Astrocyte of the cerebellum (primary cell): ENCODE results near the gene RAD51B.

Experiments
- DNase-seq: peaks from one replicate; pipeline ENCODE4 v3.0.0-alpha.2; 2011; ENCODE audit warnings: low read depth
- H3K4me3 ChIP-seq: 2 replicates; pipeline ENCODE4 v1.5.1; 2011; ENCODE audit warnings: mild to moderate bottlenecking, low read depth, low read length, moderate library complexity
- CTCF ChIP-seq: IDR thresholded peaks from 2 replicates; pipeline ENCODE4 v1.5.1; 2012; ENCODE audit warnings: low read length, low read depth, moderate library complexity, mild to moderate bottlenecking; ENCODE audit errors: missing control alignments
- in situ Hi-C: cut with HindIII; loops from 2 replicates; pipeline ENCODE4 v1.10.0; 2017; ENCODE audit warnings: low sequenced_read_pairs

RAD51B gene

DNA sequence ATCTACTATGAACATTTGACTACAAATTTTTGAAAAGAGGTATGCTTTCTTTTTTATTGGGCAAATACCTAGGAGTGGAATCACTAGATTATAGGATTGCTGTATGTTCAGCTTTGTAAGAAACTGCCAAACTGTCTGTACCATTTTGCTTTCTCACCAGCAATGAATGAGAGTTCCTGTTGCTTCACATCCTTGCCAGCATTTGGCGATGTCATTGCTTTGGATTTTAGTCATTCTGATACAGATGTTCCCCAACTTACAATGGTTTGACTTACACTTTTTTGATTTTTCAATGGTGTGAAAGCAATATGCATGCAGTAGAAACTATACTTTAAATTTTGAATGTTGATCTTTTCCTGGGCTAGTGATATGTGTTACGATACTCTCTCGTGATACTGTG is 328.7 kb downstream of the RAD51B start:
- DNase-seq: no peak
- in situ Hi-C loops: no loop called here
- H3K4me3 ChIP-seq: no peak overlapping the region

GRCh38 chr14:68148763-68149162 is 329.2 kb downstream of the RAD51B start:
- DNase-seq: no peak
- no peak overlapping the region for H3K4me3 ChIP-seq
- no peak for TF ChIP-seq CTCF
- in situ Hi-C loops: no loop called here

More for the DNA sequence above, 328.7 kb downstream of the RAD51B start:
- TF ChIP-seq CTCF: no peak

DNA sequence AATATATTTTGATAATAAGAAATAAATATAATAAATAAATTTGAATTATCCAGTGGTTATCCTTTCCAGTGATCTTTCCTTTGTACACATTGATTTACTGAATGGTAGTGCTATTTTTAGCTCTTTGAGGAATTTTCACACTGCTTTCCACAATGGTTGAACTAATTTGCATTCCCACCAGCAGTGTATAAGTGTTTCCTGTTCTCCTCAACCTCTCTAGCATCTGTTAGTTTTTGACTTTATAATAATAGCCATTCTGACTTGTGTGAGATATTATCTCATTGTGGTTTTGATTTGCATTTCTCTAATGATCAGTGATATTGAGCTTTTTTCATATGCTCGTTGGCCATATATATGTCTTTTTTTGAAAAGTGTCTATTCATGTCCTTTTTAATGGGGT is 333.7 kb downstream of the RAD51B start:
- in situ Hi-C loops: no loop called here
- no peak overlapping the region for H3K4me3 ChIP-seq
- no peak for TF ChIP-seq CTCF
- no peak for DNase-seq

DNA sequence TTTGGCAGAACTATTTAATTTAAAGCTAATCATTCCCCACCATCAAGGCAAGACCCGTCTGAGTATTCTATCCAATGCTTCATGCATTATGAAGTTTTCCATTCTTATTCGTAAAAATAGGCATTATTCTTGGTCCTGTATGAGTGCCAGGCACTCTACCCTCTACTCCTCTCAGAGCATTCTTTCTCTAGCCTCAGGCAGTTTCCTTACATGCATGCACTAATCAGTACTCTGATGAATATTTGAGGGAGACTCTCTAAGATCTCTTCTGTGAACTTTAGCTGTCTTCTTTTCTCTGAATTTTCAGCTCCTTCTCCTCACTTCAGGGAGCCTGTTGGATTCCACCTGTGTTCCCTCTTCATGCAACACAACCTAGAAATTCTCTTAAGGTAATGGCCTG is 334.7 kb downstream of the RAD51B start:
- in situ Hi-C loops: no loop called here
- no peak for TF ChIP-seq CTCF
- DNase-seq: no peak
- H3K4me3 ChIP-seq: no peak overlapping the region

- in situ Hi-C loops: no loop called here
- no peak for DNase-seq
- no peak for TF ChIP-seq CTCF
- H3K4me3 ChIP-seq: no peak overlapping the region
Measured at GRCh38 chr14:68157971-68158371, 338.4 kb downstream of the RAD51B start.

GRCh38 chr14:68158640-68159039 is 339.1 kb downstream of the RAD51B start:
- H3K4me3 ChIP-seq: no peak overlapping the region
- no peak for TF ChIP-seq CTCF
- no peak for DNase-seq
- in situ Hi-C loops: no loop called here
